ENCODE data around the gene ZBED6.

DNA sequence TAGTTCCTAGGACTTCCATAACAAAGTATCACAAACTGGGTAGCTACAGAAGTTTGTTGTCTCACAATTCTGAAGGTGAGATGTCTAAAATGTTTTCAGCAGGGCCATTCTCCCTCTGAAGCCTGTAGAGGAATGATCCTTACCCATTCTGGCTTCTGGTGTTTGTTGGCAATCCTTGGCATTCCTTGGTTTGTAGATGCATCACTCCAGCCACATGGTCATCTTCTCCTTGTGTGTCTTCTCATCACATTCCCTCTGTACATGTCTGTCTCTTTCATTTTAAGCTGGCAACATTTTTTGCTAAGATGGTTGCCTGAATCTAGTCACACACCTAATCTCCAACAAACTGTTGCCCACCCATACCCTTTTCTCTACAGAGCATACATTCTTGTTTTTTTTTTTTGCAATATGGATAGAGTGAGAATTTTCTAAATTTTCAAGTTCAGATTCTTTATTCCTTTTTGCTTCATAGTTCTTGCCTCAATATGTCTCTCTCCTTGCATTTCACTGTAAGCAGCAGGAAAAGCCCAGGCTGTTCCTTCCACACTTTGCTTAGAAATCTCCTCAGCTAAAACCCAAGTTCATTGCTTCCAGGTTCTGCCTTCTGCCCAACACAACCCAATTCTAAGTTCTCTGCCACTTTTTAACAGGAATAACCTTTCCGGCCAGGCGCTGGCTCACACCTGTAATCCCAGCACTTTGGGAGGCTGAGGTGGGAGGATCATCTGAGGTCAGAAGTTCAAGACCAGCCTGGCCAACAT is 18.3 kb downstream of the ZBED6 start:
- TF ChIP-seq, protein P1, sequence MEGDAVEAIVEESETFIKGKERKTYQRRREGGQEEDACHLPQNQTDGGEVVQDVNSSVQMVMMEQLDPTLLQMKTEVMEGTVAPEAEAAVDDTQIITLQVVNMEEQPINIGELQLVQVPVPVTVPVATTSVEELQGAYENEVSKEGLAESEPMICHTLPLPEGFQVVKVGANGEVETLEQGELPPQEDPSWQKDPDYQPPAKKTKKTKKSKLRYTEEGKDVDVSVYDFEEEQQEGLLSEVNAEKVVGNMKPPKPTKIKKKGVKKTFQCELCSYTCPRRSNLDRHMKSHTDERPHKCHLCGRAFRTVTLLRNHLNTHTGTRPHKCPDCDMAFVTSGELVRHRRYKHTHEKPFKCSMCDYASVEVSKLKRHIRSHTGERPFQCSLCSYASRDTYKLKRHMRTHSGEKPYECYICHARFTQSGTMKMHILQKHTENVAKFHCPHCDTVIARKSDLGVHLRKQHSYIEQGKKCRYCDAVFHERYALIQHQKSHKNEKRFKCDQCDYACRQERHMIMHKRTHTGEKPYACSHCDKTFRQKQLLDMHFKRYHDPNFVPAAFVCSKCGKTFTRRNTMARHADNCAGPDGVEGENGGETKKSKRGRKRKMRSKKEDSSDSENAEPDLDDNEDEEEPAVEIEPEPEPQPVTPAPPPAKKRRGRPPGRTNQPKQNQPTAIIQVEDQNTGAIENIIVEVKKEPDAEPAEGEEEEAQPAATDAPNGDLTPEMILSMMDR (IDR thresholded peaks at IDR 0.05 in 4 of 5, conservative IDR thresholded peaks at IDR 0.05 in 1 of 5), result no peak
- no peak for TF ChIP-seq POLR2A (IDR thresholded peaks at IDR 0.05)
